HEK293T (cell line): ENCODE measurements around the gene JARID2.

Source experiments
- ARNT ChIP-seq: fragments of 450-650 bp; IDR thresholded peaks from 2 replicates; pipeline ENCODE4 v1.6.1; 2017; ENCODE audit warnings: mild to moderate bottlenecking
- BHLHE40 ChIP-seq: fragments of 450-650 bp; IDR thresholded peaks from 2 replicates; pipeline ENCODE4 v1.6.1; 2016; ENCODE audit warnings: mild to moderate bottlenecking, moderate library complexity, borderline replicate concordance
- CTBP1 ChIP-seq: fragments of 450-650 bp; IDR thresholded peaks from 2 replicates; pipeline ENCODE4 v1.6.1; 2016; ENCODE audit warnings: borderline replicate concordance
- ELF4 ChIP-seq: fragments of 450-650 bp; IDR thresholded peaks from 2 replicates; pipeline ENCODE4 v1.6.1; 2017; ENCODE audit warnings: antibody characterized with exemption
- FOXK2 ChIP-seq: fragments of 450-650 bp; IDR thresholded peaks from 2 replicates; pipeline ENCODE4 v1.6.1; 2016; ENCODE audit warnings: mild to moderate bottlenecking
- FOXM1 ChIP-seq: fragments of 450-650 bp; IDR thresholded peaks from 2 replicates; pipeline ENCODE4 v1.6.1; 2017; ENCODE audit warnings: mild to moderate bottlenecking, borderline replicate concordance
- HDGF ChIP-seq: fragments of 450-650 bp; IDR thresholded peaks from 2 replicates; pipeline ENCODE4 v1.6.1; 2017; ENCODE audit warnings: antibody characterized with exemption, borderline replicate concordance
- LEF1 ChIP-seq: fragments of 450-650 bp; IDR thresholded peaks from 2 replicates; pipeline ENCODE4 v1.6.1; 2017; ENCODE audit warnings: mild to moderate bottlenecking, borderline replicate concordance
- NFRKB ChIP-seq: fragments of 450-650 bp; IDR thresholded peaks from 2 replicates; pipeline ENCODE4 v1.6.1; 2016; ENCODE audit warnings: mild to moderate bottlenecking, moderate library complexity
- SP1 ChIP-seq: fragments of 450-650 bp; IDR thresholded peaks from 2 replicates; pipeline ENCODE4 v1.6.1; 2017
- SUZ12 ChIP-seq: fragments of 450-650 bp; IDR thresholded peaks from 2 replicates; pipeline ENCODE4 v1.6.1; 2016; ENCODE audit warnings: mild to moderate bottlenecking
- TARDBP ChIP-seq: fragments of 450-650 bp; IDR thresholded peaks from 2 replicates; pipeline ENCODE4 v1.6.1; 2016

DNA sequence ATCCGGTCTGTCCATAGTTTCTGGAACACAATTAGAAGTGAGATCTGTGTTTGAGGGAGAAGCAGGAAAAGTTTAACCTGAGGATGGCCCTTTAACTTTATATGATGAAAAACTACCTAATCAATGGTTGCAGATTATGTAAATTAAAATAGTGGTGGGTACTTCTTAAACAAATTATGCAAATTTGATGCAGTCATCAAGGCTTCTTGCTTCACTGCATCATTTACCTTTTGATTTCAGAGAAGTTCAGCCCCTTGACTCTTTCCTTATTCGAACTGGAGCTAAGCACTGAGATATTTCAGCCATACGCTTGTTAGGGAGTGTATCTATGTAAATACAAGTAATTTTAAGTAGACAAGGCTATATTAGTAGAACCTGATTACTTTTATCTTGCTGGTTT, 73.8 kb downstream of the JARID2 start:
- no peak for TF ChIP-seq SP1
- no peak for TF ChIP-seq LEF1
- TF ChIP-seq HDGF: no peak
- no peak for TF ChIP-seq BHLHE40
- TF ChIP-seq TARDBP: no peak
- no peak for TF ChIP-seq FOXK2
- no peak for TF ChIP-seq ELF4
- no peak for TF ChIP-seq ARNT
- TF ChIP-seq FOXM1: no peak
- TF ChIP-seq NFRKB: no peak
- no peak for TF ChIP-seq SUZ12
- no peak for TF ChIP-seq CTBP1
